ENCODE data around the gene D2HGDH.

The D2HGDH gene

GRCh38 chr2:241808721-241809382 is 74.4 kb downstream of the D2HGDH start, which contains the start of gene NEU4:
Gene NEU4 (plus strand): TSS chr2:241809193. CDS start chr2:241814485, 5,292 bp downstream.
- no peak within 1 kb of the TSS for H3K4me3 ChIP-seq (ENCODE audit: low read depth, low read length)
- no peak for TF ChIP-seq CTCF (IDR thresholded peaks at IDR 0.05; ENCODE audit: low read depth, low read length)

- no peak for TF ChIP-seq CTCF (IDR thresholded peaks at IDR 0.05; ENCODE audit: low read depth, low read length)
- H3K4me3 ChIP-seq (ENCODE audit: low read depth, low read length), result no peak overlapping the region
Measured at GRCh38 chr2:241809383-241810306, 75.2 kb downstream of the D2HGDH start.

GRCh38 chr2:241810307-241811200 is 76.1 kb downstream of the D2HGDH start:
- H3K4me3 ChIP-seq (ENCODE audit: low read depth, low read length), result no peak overlapping the region
- TF ChIP-seq CTCF (IDR thresholded peaks at IDR 0.05; ENCODE audit: low read depth, low read length), result no peak

GRCh38 chr2:241811201-241811951 is 76.9 kb downstream of the D2HGDH start:
- no peak for TF ChIP-seq CTCF (IDR thresholded peaks at IDR 0.05; ENCODE audit: low read depth, low read length)
- no peak overlapping the region for H3K4me3 ChIP-seq (ENCODE audit: low read depth, low read length)

GRCh38 chr2:241811952-241812729 is 77.7 kb downstream of the D2HGDH start:
- no peak for TF ChIP-seq CTCF (IDR thresholded peaks at IDR 0.05; ENCODE audit: low read depth, low read length)
- H3K4me3 ChIP-seq (ENCODE audit: low read depth, low read length), result no peak overlapping the region
